ENCODE results near the gene SLC22A23.

- TF ChIP-seq CTCF (IDR thresholded peaks at IDR 0.05) (no peak), POLR2AphosphoS5 (IDR thresholded peaks at IDR 0.05) (peak in 2 of 3 donors; percentile 36 to 39), POLR2A (IDR thresholded peaks at IDR 0.05) (no peak)
Observed at GRCh38 chr6:3231247-3232016, 225.4 kb downstream of the SLC22A23 start.

Measured in stomach (tissue), 4 donors.